H1 (cell line): ENCODE measurements around the gene CTSW. TPM values are rescaled to one million over a fixed set of nuclear protein-coding genes. Genes with fewer than 3 reads are reported as not detected.

Experiments
- CTCF ChIA-PET: fragments of 300-600 bp; sonication (Branson Sonifier 250); formaldehyde crosslinking; loops from one replicate; lab custom pipeline; 2021; ENCODE audit not compliant: partially characterized antibody; lab: Charles Lee
- POLR2A ChIA-PET: fragments of 300-600 bp; sonication (Branson Sonifier 250); formaldehyde crosslinking; loops from one replicate; lab custom pipeline; 2021; ENCODE audit warnings: inconsistent platforms; ENCODE audit not compliant: partially characterized antibody; lab: Charles Lee
- DNase-seq, 2 experiments: peaks; one replicate each; pipeline versions ENCODE4 v3.0.0 to v3.0.0-alpha.2; 2010 to 2022; ENCODE audit warnings: low spot score in 2 of 2, low read depth in 1 of 2, mixed read lengths in 1 of 2
- FAIRE-seq: peaks from 2 replicates; lab custom pipeline; 2011; peaks lifted over from hg19 to GRCh38; lab: Jason Lieb, UNC
- H2AFZ ChIP-seq: 2 replicates; pipeline ENCODE4 v1.8.1; 2012; ENCODE audit warnings: low read length, inconsistent platforms
- H2AK5ac ChIP-seq: 2 replicates; pipeline ENCODE4 v1.6.1; 2013; ENCODE audit warnings: low read depth, low read length
- H2BK120ac ChIP-seq: replicated peaks from 2 replicates; pipeline ENCODE3; 2013; ENCODE audit warnings: low read depth, low read length, inconsistent platforms
- H2BK12ac ChIP-seq: 2 replicates; pipeline ENCODE4 v1.6.1; 2013; ENCODE audit warnings: low read depth, low read length
- H2BK15ac ChIP-seq: 2 replicates; pipeline ENCODE4 v1.6.1; 2013; ENCODE audit warnings: low read length
- H2BK20ac ChIP-seq: 2 replicates; pipeline ENCODE4 v1.6.1; 2013; ENCODE audit warnings: low read length
- H2BK5ac ChIP-seq: 2 replicates; pipeline ENCODE4 v1.6.1; 2013; ENCODE audit warnings: low read depth, low read length
- H3K14ac ChIP-seq: 2 replicates; pipeline ENCODE4 v1.6.1; 2013; ENCODE audit warnings: inconsistent platforms; ENCODE audit not compliant: insufficient read length
- H3K18ac ChIP-seq: 2 replicates; pipeline ENCODE4 v1.6.1; 2013; ENCODE audit warnings: low read length; ENCODE audit errors: extremely low read depth
- H3K23ac ChIP-seq: 2 replicates; pipeline ENCODE4 v1.6.1; 2013; ENCODE audit warnings: inconsistent platforms; ENCODE audit not compliant: insufficient read length
- H3K23me2 ChIP-seq: 2 replicates; pipeline ENCODE4 v1.6.1; 2013; ENCODE audit warnings: low read depth, low read length
- H3K27ac ChIP-seq: 2 replicates; pipeline ENCODE4 v1.6.1; 2011; ENCODE audit warnings: low read depth, low read length, inconsistent platforms
- H3K27me3 ChIP-seq, 4 experiments: replicated peaks in 1 of 4; 1 replicate in 1 of 4; 2 replicates in 3 of 4; pipeline versions ENCODE4 v1.6.1 to v1.8.1; 2011 to 2013; ENCODE audit warnings: low read length in 3 of 4, mild to moderate bottlenecking in 3 of 4, inconsistent platforms in 2 of 4, mixed read lengths in 2 of 4, moderate library complexity in 1 of 4; ENCODE audit not compliant: control insufficient read depth in 3 of 4, insufficient read depth in 3 of 4; ENCODE audit errors: extremely low read depth in 1 of 4
- H3K36me3 ChIP-seq, 4 experiments: 2 replicates each; pipeline versions ENCODE4 v1.6.1 to v1.8.1; 2011 to 2013; ENCODE audit warnings: mild to moderate bottlenecking in 4 of 4, low read length in 3 of 4, moderate library complexity in 2 of 4, control low read depth in 1 of 4, inconsistent platforms in 1 of 4; ENCODE audit not compliant: insufficient read depth in 4 of 4, control insufficient read depth in 2 of 4
- H3K4ac ChIP-seq: replicated peaks from 2 replicates; pipeline ENCODE3; 2013; ENCODE audit warnings: low read length, low read depth, mixed read lengths, inconsistent platforms; ENCODE audit not compliant: insufficient read length
- H3K4me1 ChIP-seq, 4 experiments: replicated peaks in 1 of 4; 1 replicate in 1 of 4; 2 replicates in 3 of 4; pipeline versions ENCODE4 v1.6.1 to v1.8.1; 2011 to 2013; ENCODE audit warnings: low read length in 3 of 4, inconsistent platforms in 2 of 4, mixed read lengths in 1 of 4; ENCODE audit not compliant: insufficient read depth in 4 of 4, control insufficient read depth in 3 of 4
- H3K4me2 ChIP-seq, 2 experiments: 2 replicates each; pipeline versions ENCODE4 v1.6.1 to v1.8.1; 2011 to 2013; ENCODE audit warnings: low read depth in 2 of 2, low read length in 2 of 2, control low read depth in 1 of 2, inconsistent platforms in 1 of 2, mild to moderate bottlenecking in 1 of 2; ENCODE audit not compliant: insufficient read depth in 1 of 2
- H3K4me3 ChIP-seq, 4 experiments: fragments of 200-600, 300-600 bp in 1 of 4; sonication (generic), shearing (Covaris generic), sonication (Bioruptor Twin) in 1 of 4; 2 replicates each; pipeline versions ENCODE4 v1.5.1 to v1.8.1; 2011 to 2016; ENCODE audit warnings: low read length in 4 of 4, low read depth in 3 of 4, control low read depth in 2 of 4, inconsistent platforms in 2 of 4, mild to moderate bottlenecking in 2 of 4, mixed read lengths in 1 of 4, moderate library complexity in 1 of 4; ENCODE audit not compliant: insufficient read depth in 2 of 4; ENCODE audit errors: extremely low read depth in 1 of 4
- H3K56ac ChIP-seq: replicated peaks from 2 replicates; pipeline ENCODE3; 2013; ENCODE audit warnings: low read depth, mild to moderate bottlenecking, mixed read lengths, low read length, inconsistent platforms; ENCODE audit not compliant: insufficient read length
- H3K79me1 ChIP-seq: 2 replicates; pipeline ENCODE4 v1.6.1; 2013; ENCODE audit warnings: low read depth, low read length, control low read depth
- H3K79me2 ChIP-seq, 2 experiments: 2 replicates each; pipeline versions ENCODE4 v1.6.1 to v1.8.1; 2012 to 2013; ENCODE audit warnings: low read length in 2 of 2, mild to moderate bottlenecking in 2 of 2, inconsistent platforms in 1 of 2; ENCODE audit not compliant: insufficient read depth in 2 of 2, control insufficient read depth in 1 of 2
- H3K9ac ChIP-seq, 4 experiments: replicated peaks in 1 of 4; 1 replicate in 1 of 4; 2 replicates in 3 of 4; pipeline versions ENCODE4 v1.6.1 to v1.8.1; 2011 to 2013; ENCODE audit warnings: low read depth in 3 of 4, low read length in 3 of 4, control low read depth in 2 of 4, mild to moderate bottlenecking in 2 of 4, moderate library complexity in 2 of 4, inconsistent platforms in 1 of 4; ENCODE audit errors: extremely low read depth in 1 of 4
- H3K9me3 ChIP-seq, 2 experiments: 2 replicates each; pipeline versions ENCODE4 v1.6.1 to v1.8.1; 2012 to 2013; ENCODE audit warnings: mild to moderate bottlenecking in 2 of 2, moderate library complexity in 2 of 2, control low read depth in 1 of 2, inconsistent platforms in 1 of 2, low read depth in 1 of 2, low read length in 1 of 2, mixed read lengths in 1 of 2; ENCODE audit not compliant: insufficient read depth in 2 of 2
- H4K20me1 ChIP-seq, 2 experiments: replicated peaks in 1 of 2; 2 replicates each; pipeline versions ENCODE3 to v1.8.1; 2011 to 2013; ENCODE audit warnings: inconsistent platforms in 2 of 2, low read length in 2 of 2, mild to moderate bottlenecking in 1 of 2; ENCODE audit not compliant: insufficient read depth in 2 of 2, control insufficient read depth in 1 of 2
- H4K5ac ChIP-seq: 2 replicates; pipeline ENCODE4 v1.6.1; 2013; ENCODE audit warnings: low read length, low read depth, mixed read lengths, inconsistent platforms; ENCODE audit not compliant: insufficient read length
- H4K8ac ChIP-seq: 2 replicates; pipeline ENCODE4 v1.8.0; 2013; ENCODE audit warnings: mild to moderate bottlenecking, moderate library complexity, low read length, inconsistent platforms; ENCODE audit not compliant: insufficient read depth; ENCODE audit errors: extremely low read depth
- H4K91ac ChIP-seq: replicated peaks from 2 replicates; pipeline ENCODE3; 2013; ENCODE audit warnings: low read length, mixed read lengths, inconsistent platforms; ENCODE audit not compliant: insufficient read length
- HDAC6 ChIP-seq: IDR thresholded peaks from one replicate; pipeline ENCODE4 v1.7.1; 2012; ENCODE audit warnings: low read depth, mild to moderate bottlenecking, inconsistent platforms, low read length, moderate library complexity
- JUN ChIP-seq: IDR thresholded peaks from 2 replicates; pipeline ENCODE4 v1.6.1; 2011; ENCODE audit warnings: low read depth, mild to moderate bottlenecking, improper control_type of control experiment, low read length
- RXRA ChIP-seq: IDR thresholded peaks from 2 replicates; pipeline ENCODE4 v1.6.1; 2011; ENCODE audit warnings: low read depth, mild to moderate bottlenecking, low read length, moderate library complexity; ENCODE audit not compliant: insufficient read depth
- SIRT6 ChIP-seq: IDR thresholded peaks from one replicate; pipeline ENCODE4 v1.7.1; 2012; ENCODE audit warnings: low read length, inconsistent platforms
- YY1 ChIP-seq: IDR thresholded peaks from 2 replicates; pipeline ENCODE4 v1.6.1; 2011; ENCODE audit warnings: low read depth, mild to moderate bottlenecking, low read length
- WGBS, 2 experiments: shearing (Covaris generic) in 1 of 2; methylation state at CpG; one replicate each; pipeline versions ENCODE4 v1.1.6 to v1.1.7; 2013 to 2015; ENCODE audit warnings: low lambda C conversion rate in 2 of 2, mixed read lengths in 2 of 2, inconsistent platforms in 1 of 2, low coverage in 1 of 2, missing lambda C conversion rate in 1 of 2; ENCODE audit not compliant: insufficient replicate concordance in 2 of 2, insufficient coverage in 1 of 2, insufficient read length in 1 of 2; ENCODE audit errors: extremely low coverage in 1 of 2, missing lambda C conversion rate in 1 of 2; 5-methylcytosine and 5-hydroxymethylcytosine counted together
- long read RNA-seq, 2 experiments: library from RNA in 1 of 2; library from capped mRNA in 1 of 2; stranded (forward); transcript quantifications; one replicate each; pipeline ENCODE4 v2.0.0, GENCODE V29; 2021; ENCODE audit warnings: inconsistent platforms in 1 of 2
- polyA minus RNA-seq, 3 experiments: library from RNA; depleted of rRNA, polyadenylated mRNA; stranded (reverse); fragments of >200 nt; gene quantifications; 1 replicate in 2 of 3; 2 replicates in 1 of 3; pipeline ENCODE4 v1.2.3, GENCODE V29; 2011
- polyA plus RNA-seq, 7 experiments: library from polyadenylated mRNA; depleted of rRNA in 3 of 7; stranded (reverse) in 5 of 7; unstranded in 2 of 7; fragments of >200 nt in 5 of 7; fragments of 200-250 nt in 2 of 7; gene quantifications; 1 replicate in 5 of 7; 2 replicates in 1 of 7; 4 replicates in 1 of 7; pipeline versions ENCODE4 v1.2.1 to v1.2.3, GENCODE V29; 2011 to 2013; ENCODE audit warnings: missing spikeins in 2 of 7, mixed read lengths in 2 of 7
- total RNA-seq: library from RNA; stranded (reverse); fragmentation: NEBNext Ultra II Directional; extraction: Animal tissue kit (Norgen Biotek cat#: 25700); gene quantifications from 2 replicates; pipeline ENCODE4 v1.2.1, GENCODE V29; 2021
- TF ChIP-seq, protein P1 (sequence below): IDR thresholded peaks from 2 replicates; pipeline ENCODE4 v1.6.1; 2011; ENCODE audit warnings: low read length, improper control_type of control experiment

CTSW gene, protein sequence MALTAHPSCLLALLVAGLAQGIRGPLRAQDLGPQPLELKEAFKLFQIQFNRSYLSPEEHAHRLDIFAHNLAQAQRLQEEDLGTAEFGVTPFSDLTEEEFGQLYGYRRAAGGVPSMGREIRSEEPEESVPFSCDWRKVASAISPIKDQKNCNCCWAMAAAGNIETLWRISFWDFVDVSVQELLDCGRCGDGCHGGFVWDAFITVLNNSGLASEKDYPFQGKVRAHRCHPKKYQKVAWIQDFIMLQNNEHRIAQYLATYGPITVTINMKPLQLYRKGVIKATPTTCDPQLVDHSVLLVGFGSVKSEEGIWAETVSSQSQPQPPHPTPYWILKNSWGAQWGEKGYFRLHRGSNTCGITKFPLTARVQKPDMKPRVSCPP
- not detected in 2 replicates for total RNA-seq
- not detected in 2 replicates for polyA plus RNA-seq (2011; rRNA removed)
- polyA plus RNA-seq (2011; cell fraction: cytosol; rRNA removed) = not detected
- not detected for polyA plus RNA-seq (2011; cell fraction: nucleus; rRNA removed)
- polyA plus RNA-seq (2012, experiment 1 of 2) = not detected in 4 replicates
- polyA plus RNA-seq (2012, experiment 2 of 2) = not detected
- not detected for polyA plus RNA-seq (2013, experiment 1 of 2)
- not detected for polyA plus RNA-seq (2013, experiment 2 of 2)
- not detected in 2 replicates for polyA minus RNA-seq (2011; rRNA and poly(A)+ RNA removed)
- polyA minus RNA-seq (2011; cell fraction: cytosol; rRNA and poly(A)+ RNA removed) = not detected
- polyA minus RNA-seq (2011; cell fraction: nucleus; rRNA and poly(A)+ RNA removed) = not detected
- long read RNA-seq, experiment 1 = 0 reads
- long read RNA-seq, experiment 2 = 0 reads

- H2BK15ac ChIP-seq = no peak within 1 kb of the TSS
- H3K27ac ChIP-seq = no peak within 1 kb of the TSS
- no peak within 1 kb of the TSS for H3K56ac ChIP-seq
- no peaks in the 10 kb centered on the region for H3K79me1 ChIP-seq
- H2AFZ ChIP-seq = no peak within 1 kb of the TSS
- H4K8ac ChIP-seq = no peak within 1 kb of the TSS
- POLR2A ChIA-PET = interaction anchor here (0.7 to 39.7 kb wide), 6 partner anchors 21 to 241 kb away, joined by 3 to 1071 read pairs (median 4); partner anchors contain the start of genes C11orf68, CFL1, EFEMP2 and MUS81
- H3K23me2 ChIP-seq = no peaks in the 10 kb centered on the region
- H2BK5ac ChIP-seq = no peak within 1 kb of the TSS
- peaks cover 0 to 3% (median 0%) of the 10 kb centered on the region in 4 experiments; a peak in 1 of 7 replicates for H3K27me3 ChIP-seq
- peaks cover 5 to 16% (median 12%) of the 10 kb centered on the region in 4 experiments; a peak in 7 of 8 replicates for H3K36me3 ChIP-seq
- no peak within 1 kb of the TSS for H2BK120ac ChIP-seq
- DNase-seq (no peak), FAIRE-seq (no peak)
- no peak within 1 kb of the TSS for H3K9ac ChIP-seq
- H3K79me2 ChIP-seq = no peaks in the 10 kb centered on the region
- H3K14ac ChIP-seq = no peak within 1 kb of the TSS
- no peak within 1 kb of the TSS for H2BK20ac ChIP-seq
- CTCF ChIA-PET = interaction anchor here (0.9 to 19.6 kb wide), 7 partner anchors 8 to 143 kb away, joined by 3 to 283 read pairs (median 15); partner anchors contain the start of genes FIBP and MUS81
- WGBS, 2 experiments = 91% methylated on average over 7 of the region's 7 CpGs; no CpG with 5 or more reads in 1 of the 2 experiments
- no peak within 1 kb of the TSS for H2BK12ac ChIP-seq
- H2AK5ac ChIP-seq = no peak within 1 kb of the TSS
- H3K4me3 ChIP-seq = no peak within 1 kb of the TSS
- H3K23ac ChIP-seq = no peak within 1 kb of the TSS
- peaks cover 5 to 6% of the 10 kb centered on the region in 2 experiments for H4K20me1 ChIP-seq
- H4K91ac ChIP-seq = no peak within 1 kb of the TSS
- H3K4ac ChIP-seq = no peak within 1 kb of the TSS
- peaks cover 0 to 2% (median 0%) of the 10 kb centered on the region in 4 experiments; a peak in 1 of 7 replicates for H3K4me1 ChIP-seq
- H3K18ac ChIP-seq = no peak within 1 kb of the TSS
- no peaks in the 10 kb centered on the region for H3K9me3 ChIP-seq
- H4K5ac ChIP-seq = no peak within 1 kb of the TSS
- no peak within 1 kb of the TSS for H3K4me2 ChIP-seq
- TF ChIP-seq, protein P1, sequence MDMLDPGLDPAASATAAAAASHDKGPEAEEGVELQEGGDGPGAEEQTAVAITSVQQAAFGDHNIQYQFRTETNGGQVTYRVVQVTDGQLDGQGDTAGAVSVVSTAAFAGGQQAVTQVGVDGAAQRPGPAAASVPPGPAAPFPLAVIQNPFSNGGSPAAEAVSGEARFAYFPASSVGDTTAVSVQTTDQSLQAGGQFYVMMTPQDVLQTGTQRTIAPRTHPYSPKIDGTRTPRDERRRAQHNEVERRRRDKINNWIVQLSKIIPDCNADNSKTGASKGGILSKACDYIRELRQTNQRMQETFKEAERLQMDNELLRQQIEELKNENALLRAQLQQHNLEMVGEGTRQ = no peak
- TF ChIP-seq RXRA = no peak
- no peak for TF ChIP-seq HDAC6
- TF ChIP-seq JUN = no peak
- TF ChIP-seq YY1 = no peak
- no peak for TF ChIP-seq SIRT6
Measured at GRCh38 chr11:65879617-65880016, at the start of gene CTSW. Gene CTSW (plus strand): TSS chr11:65879837. CDS start chr11:65879855, 18 bp downstream.
